ENCODE results near the gene ADGRV1. TPM values are rescaled to one million over a fixed set of nuclear protein-coding genes. Genes with fewer than 3 reads are reported as not detected.

ADGRV1 gene
- total RNA-seq, 1 experiment from 2014 or later: not detected

DNA sequence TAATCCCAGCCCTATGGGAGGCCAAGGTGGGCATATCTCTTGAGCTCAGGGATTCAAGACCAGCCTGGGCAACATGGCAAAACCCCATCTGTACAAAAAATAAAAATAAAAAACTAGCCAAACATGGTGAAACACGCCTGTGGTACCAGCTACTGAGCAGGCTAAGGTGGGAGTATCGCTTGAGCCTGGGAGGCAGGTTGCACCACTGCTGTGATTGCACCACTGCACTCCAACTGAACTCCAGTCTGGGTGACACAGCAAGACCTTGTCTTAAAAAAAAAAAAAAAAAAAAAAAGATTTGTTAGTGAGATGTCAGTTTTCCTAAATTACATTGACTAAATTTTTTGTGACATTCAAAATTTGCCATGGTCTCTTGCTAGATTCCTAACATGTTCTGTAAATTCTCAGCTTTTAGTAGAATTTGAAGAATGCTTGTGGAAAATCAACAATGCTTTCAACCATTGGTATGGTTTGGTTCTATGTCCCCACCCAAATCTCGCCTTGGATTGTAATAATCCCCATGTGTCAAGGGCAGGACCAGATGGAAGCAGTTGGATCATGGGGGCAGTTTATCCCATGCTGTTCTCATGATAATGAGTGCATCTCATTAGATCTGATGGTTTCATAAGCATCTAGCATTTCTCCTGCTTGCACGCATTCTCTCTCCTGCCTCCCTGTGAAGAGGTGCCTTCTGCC, 588.5 kb downstream of the ADGRV1 start:
- peak; percentile 81 for DNase-seq (ENCODE audit: unreplicated experiment)
- ChIA-PET CTCF (interaction anchor here (0.7 to 0.9 kb wide), 3 partner anchors 238 to 674 kb away, joined by 3 read pairs; no protein-coding TSS in a partner anchor), POLR2A (interaction anchor here (0.7 to 2.3 kb wide), 8 partner anchors 10 to 238 kb away, joined by 3 to 10 read pairs (median 4); partner anchors contain the start of gene ARRDC3)
- Mint-ChIP-seq H3K36me3 (ENCODE audit: insufficient read depth, unreplicated experiment) (no peaks in the 10 kb centered on the region), H3K27ac (ENCODE audit: low read depth, unreplicated experiment) (no peak overlapping the region), H3K27me3 (ENCODE audit: insufficient read depth, unreplicated experiment) (no peaks in the 10 kb centered on the region), H3K9me3 (ENCODE audit: unreplicated experiment) (no peaks in the 10 kb centered on the region), H3K4me3 (ENCODE audit: unreplicated experiment) (no peak overlapping the region), H3K4me1 (ENCODE audit: insufficient read depth, unreplicated experiment) (peaks cover 17% of the 10 kb centered on the region)
- intact Hi-C loops (cut with micrococcal nuclease): no loop called here
- BruUV-seq (replicated peaks): no TSS peak
- TF ChIP-seq CTCF (IDR thresholded peaks at IDR 0.05; ENCODE audit: unreplicated experiment): no peak

- Mint-ChIP-seq H3K4me1 (ENCODE audit: insufficient read depth, unreplicated experiment) (peaks cover 19% of the 10 kb centered on the region), H3K4me3 (ENCODE audit: unreplicated experiment) (no peak overlapping the region), H3K27me3 (ENCODE audit: insufficient read depth, unreplicated experiment) (no peaks in the 10 kb centered on the region), H3K27ac (ENCODE audit: low read depth, unreplicated experiment) (no peak overlapping the region), H3K36me3 (ENCODE audit: insufficient read depth, unreplicated experiment) (no peaks in the 10 kb centered on the region), H3K9me3 (ENCODE audit: unreplicated experiment) (no peaks in the 10 kb centered on the region)
- intact Hi-C loops (cut with micrococcal nuclease): loop anchor here (5.0 kb wide), 1 partner anchor 47 kb away; no protein-coding TSS in a partner anchor
- TF ChIP-seq CTCF (IDR thresholded peaks at IDR 0.05; ENCODE audit: unreplicated experiment): no peak
- ChIA-PET POLR2A (interaction anchor here (1.0 to 2.7 kb wide), 3 partner anchors 13 to 233 kb away, joined by 3 to 17 read pairs (median 4); partner anchors contain the start of gene ARRDC3), CTCF (interaction anchor here (0.6 to 1.5 kb wide), 5 partner anchors 48 to 279 kb away, joined by 3 to 6 read pairs (median 3); no protein-coding TSS in a partner anchor)
- peak; percentile 33 for DNase-seq (ENCODE audit: unreplicated experiment)
- BruUV-seq (replicated peaks): no TSS peak
Measured at GRCh38 chr5:91150234-91150633, 591.6 kb downstream of the ADGRV1 start.

DNA sequence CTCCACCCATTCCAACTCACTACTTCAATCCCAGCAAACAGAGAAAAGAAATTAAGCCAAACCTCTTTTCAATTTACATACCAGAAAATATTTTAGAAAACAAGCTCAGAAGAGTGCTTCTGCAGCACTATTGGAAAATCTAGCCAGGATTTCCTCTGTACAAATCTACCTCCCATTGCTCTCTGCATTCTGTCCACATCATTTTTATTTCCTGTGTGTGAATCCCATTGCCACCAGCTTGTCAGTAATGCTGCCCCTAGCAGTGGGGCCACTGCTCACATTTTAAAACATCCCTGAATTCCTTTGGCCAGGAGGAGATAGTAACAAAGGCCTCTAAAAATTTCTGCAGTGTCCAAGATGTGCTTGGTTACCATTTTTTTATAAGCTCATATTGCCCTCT, 592.0 kb downstream of the ADGRV1 start:
- H3K9me3 Mint-ChIP-seq (ENCODE audit: unreplicated experiment): no peaks in the 10 kb centered on the region
- H3K4me3 Mint-ChIP-seq (ENCODE audit: unreplicated experiment): no peak overlapping the region
- H3K4me1 Mint-ChIP-seq (ENCODE audit: insufficient read depth, unreplicated experiment): peaks cover 19% of the 10 kb centered on the region
- TF ChIP-seq CTCF (IDR thresholded peaks at IDR 0.05; ENCODE audit: unreplicated experiment): no peak
- no peaks in the 10 kb centered on the region for H3K36me3 Mint-ChIP-seq (ENCODE audit: insufficient read depth, unreplicated experiment)
- POLR2A ChIA-PET: interaction anchor here (0.6 to 2.7 kb wide), 4 partner anchors 14 to 233 kb away, joined by 3 to 17 read pairs (median 4); partner anchors contain the start of gene ARRDC3
- H3K27me3 Mint-ChIP-seq (ENCODE audit: insufficient read depth, unreplicated experiment): no peaks in the 10 kb centered on the region
- H3K27ac Mint-ChIP-seq (ENCODE audit: low read depth, unreplicated experiment): no peak overlapping the region
- BruUV-seq (replicated peaks): no TSS peak
- intact Hi-C loops (cut with micrococcal nuclease): loop anchor here (5.0 kb wide), 1 partner anchor 47 kb away; no protein-coding TSS in a partner anchor
- CTCF ChIA-PET: interaction anchor here (0.6 to 1.5 kb wide), 6 partner anchors 49 to 279 kb away, joined by 3 to 6 read pairs (median 3); no protein-coding TSS in a partner anchor
- no peak for DNase-seq (ENCODE audit: unreplicated experiment)

DNA sequence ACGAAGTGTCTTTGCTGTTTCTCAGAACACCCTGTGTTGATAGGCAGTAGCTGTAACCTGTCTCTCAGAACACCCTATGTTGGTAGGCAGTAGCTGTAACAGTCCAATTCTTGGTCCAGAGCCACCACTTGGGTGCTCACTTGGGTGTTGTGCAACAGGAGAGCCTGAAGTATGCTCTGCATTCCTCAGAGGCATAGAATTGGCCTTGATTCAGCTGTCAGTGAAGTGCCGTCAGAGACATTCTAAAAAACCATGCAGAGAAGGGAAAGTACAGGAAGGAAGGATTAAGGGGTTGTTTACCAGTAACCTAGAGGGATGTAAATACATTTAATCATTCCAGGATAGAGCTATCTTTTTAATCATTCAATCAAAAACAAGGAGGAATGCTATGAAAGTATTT, 593.4 kb downstream of the ADGRV1 start:
- H3K4me1 Mint-ChIP-seq (ENCODE audit: insufficient read depth, unreplicated experiment): peaks cover 19% of the 10 kb centered on the region
- H3K36me3 Mint-ChIP-seq (ENCODE audit: insufficient read depth, unreplicated experiment): no peaks in the 10 kb centered on the region
- peak; percentile 96 for DNase-seq (ENCODE audit: unreplicated experiment)
- ChIA-PET CTCF (interaction anchor here (0.6 to 1.6 kb wide), 4 partner anchors 40 to 232 kb away, joined by 3 to 6 read pairs (median 4); no protein-coding TSS in a partner anchor), POLR2A (interaction anchor here (0.6 to 2.7 kb wide), 14 partner anchors 10 to 233 kb away, joined by 3 to 17 read pairs (median 6); partner anchors contain the start of gene ARRDC3)
- intact Hi-C loops (cut with micrococcal nuclease): loop anchor here (5.0 kb wide), 1 partner anchor 45 kb away; no protein-coding TSS in a partner anchor
- no peaks in the 10 kb centered on the region for H3K9me3 Mint-ChIP-seq (ENCODE audit: unreplicated experiment)
- no TSS peak for BruUV-seq (replicated peaks)
- no peak overlapping the region for H3K27ac Mint-ChIP-seq (ENCODE audit: low read depth, unreplicated experiment)
- H3K27me3 Mint-ChIP-seq (ENCODE audit: insufficient read depth, unreplicated experiment): no peaks in the 10 kb centered on the region
- TF ChIP-seq CTCF (IDR thresholded peaks at IDR 0.05; ENCODE audit: unreplicated experiment): no peak
- no peak overlapping the region for H3K4me3 Mint-ChIP-seq (ENCODE audit: unreplicated experiment)
